HepG2 (cell line): Measurements from ENCODE around the gene GNAI2. TPM values are rescaled to one million over a fixed set of nuclear protein-coding genes. Genes with fewer than 3 reads are reported as not detected.

ENCODE experiments used
- CEBPZ ChIP-seq: IDR thresholded peaks from 2 replicates; pipeline ENCODE4 v1.6.1; 2012; ENCODE audit warnings: low read length, improper control_type of control experiment
- GLI4 ChIP-seq: sonication (generic); formaldehyde crosslinking; IDR thresholded peaks from 2 replicates; pipeline ENCODE4 v1.5.1; 2020; ENCODE audit warnings: missing genetic modification reagents, mild to moderate bottlenecking, moderate library complexity, borderline replicate concordance
- KDM5A ChIP-seq: fragments of 200-600 bp; sonication (generic); IDR thresholded peaks from 2 replicates; pipeline ENCODE4 v1.7.0; 2018; ENCODE audit warnings: antibody characterized with exemption, mild to moderate bottlenecking, low read length, borderline replicate concordance
- RNF219 ChIP-seq: sonication (generic); formaldehyde crosslinking; IDR thresholded peaks from 2 replicates; pipeline ENCODE4 v1.5.0; 2020; ENCODE audit warnings: mild to moderate bottlenecking, missing genetic modification reagents
- TEAD3 ChIP-seq: optimal IDR thresholded peaks from 2 replicates; pipeline ENCODE3; 2016; ENCODE audit warnings: borderline replicate concordance
- TOE1 ChIP-seq: sonication (generic); formaldehyde crosslinking; IDR thresholded peaks from 2 replicates; pipeline ENCODE4 v1.4.0; 2020; ENCODE audit warnings: mild to moderate bottlenecking, missing genetic modification reagents
- ZNF572 ChIP-seq: sonication (generic); formaldehyde crosslinking; IDR thresholded peaks from 2 replicates; pipeline ENCODE4 v1.5.1; 2020; ENCODE audit warnings: mild to moderate bottlenecking, missing genetic modification reagents
- ZNF747 ChIP-seq: sonication (generic); formaldehyde crosslinking; IDR thresholded peaks from 2 replicates; pipeline ENCODE4 v1.8.1; 2023; ENCODE audit warnings: missing genetic modification reagents, mild to moderate bottlenecking, borderline replicate concordance
- ZZZ3 ChIP-seq: sonication (generic); formaldehyde crosslinking; IDR thresholded peaks from 2 replicates; pipeline ENCODE4 v1.4.0; 2020; ENCODE audit warnings: missing genetic modification reagents, mild to moderate bottlenecking, borderline replicate concordance
- polyA plus RNA-seq, 8 experiments: library from polyadenylated mRNA; depleted of rRNA in 3 of 8; stranded (reverse) in 7 of 8; unstranded in 1 of 8; fragments of >200 nt; fragmentation: Illumina TruSeq in 4 of 8; extraction: Trizol in 4 of 8; gene quantifications; 2 replicates each; pipeline versions ENCODE4 v1.2.1 to v1.2.3, GENCODE V29; 2011 to 2016; ENCODE audit warnings: low read depth in 4 of 8, missing spikeins in 1 of 8, mixed read lengths in 1 of 8; ENCODE audit not compliant: insufficient read depth in 1 of 8
- total RNA-seq, 5 experiments: library from RNA; depleted of rRNA; stranded (reverse); fragments of >200 nt; fragmentation: Illumina TruSeq; extraction: Trizol; gene quantifications; 2 replicates each; pipeline ENCODE4 v1.2.3, GENCODE V29; 2016; ENCODE audit warnings: low read depth in 1 of 5
- TF ChIP-seq, protein P1 (sequence below): sonication (generic); formaldehyde crosslinking; IDR thresholded peaks from 2 replicates; pipeline ENCODE4 v1.5.0; 2020; ENCODE audit warnings: mild to moderate bottlenecking, missing genetic modification reagents, moderate library complexity
- TF ChIP-seq, protein P2 (sequence below): sonication (generic); formaldehyde crosslinking; IDR thresholded peaks from 2 replicates; pipeline ENCODE4 v1.4.0; 2020; ENCODE audit warnings: missing genetic modification reagents

The GNAI2 gene
- total and polyA plus RNA-seq, 2 of the 13 experiments (the other 11 are each of a cell fraction or from before 2014, with no cell fraction given): 51.1 to 66.2 TPM

GRCh38 chr3:50303013-50303815, 67.2 kb downstream of the GNAI2 start, which contains the start of gene HYAL1 (continued):
- 0 out of 2 replicates have a peak, but pooled peaks have one; percentile 67 for TF ChIP-seq RNF219 (CRISPR knock-in tag)
- TF ChIP-seq CEBPZ: no peak
- 0 out of 2 replicates have a peak, but pooled peaks have one; percentile 46 for TF ChIP-seq ZNF572 (CRISPR knock-in tag)
- TF ChIP-seq ZZZ3 (CRISPR knock-in tag): no peak
- TF ChIP-seq, protein P1, sequence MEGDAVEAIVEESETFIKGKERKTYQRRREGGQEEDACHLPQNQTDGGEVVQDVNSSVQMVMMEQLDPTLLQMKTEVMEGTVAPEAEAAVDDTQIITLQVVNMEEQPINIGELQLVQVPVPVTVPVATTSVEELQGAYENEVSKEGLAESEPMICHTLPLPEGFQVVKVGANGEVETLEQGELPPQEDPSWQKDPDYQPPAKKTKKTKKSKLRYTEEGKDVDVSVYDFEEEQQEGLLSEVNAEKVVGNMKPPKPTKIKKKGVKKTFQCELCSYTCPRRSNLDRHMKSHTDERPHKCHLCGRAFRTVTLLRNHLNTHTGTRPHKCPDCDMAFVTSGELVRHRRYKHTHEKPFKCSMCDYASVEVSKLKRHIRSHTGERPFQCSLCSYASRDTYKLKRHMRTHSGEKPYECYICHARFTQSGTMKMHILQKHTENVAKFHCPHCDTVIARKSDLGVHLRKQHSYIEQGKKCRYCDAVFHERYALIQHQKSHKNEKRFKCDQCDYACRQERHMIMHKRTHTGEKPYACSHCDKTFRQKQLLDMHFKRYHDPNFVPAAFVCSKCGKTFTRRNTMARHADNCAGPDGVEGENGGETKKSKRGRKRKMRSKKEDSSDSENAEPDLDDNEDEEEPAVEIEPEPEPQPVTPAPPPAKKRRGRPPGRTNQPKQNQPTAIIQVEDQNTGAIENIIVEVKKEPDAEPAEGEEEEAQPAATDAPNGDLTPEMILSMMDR (CRISPR knock-in tag): peak; percentile 91
- TF ChIP-seq TOE1 (CRISPR knock-in tag): peak; percentile 53; the same call in 1 of the 2 replicates
- TF ChIP-seq GLI4 (CRISPR knock-in tag): peak; percentile 85; the same call in 1 of the 2 replicates
- peak; percentile 6 for TF ChIP-seq TEAD3 (CRISPR knock-in tag)
- TF ChIP-seq, protein P2, sequence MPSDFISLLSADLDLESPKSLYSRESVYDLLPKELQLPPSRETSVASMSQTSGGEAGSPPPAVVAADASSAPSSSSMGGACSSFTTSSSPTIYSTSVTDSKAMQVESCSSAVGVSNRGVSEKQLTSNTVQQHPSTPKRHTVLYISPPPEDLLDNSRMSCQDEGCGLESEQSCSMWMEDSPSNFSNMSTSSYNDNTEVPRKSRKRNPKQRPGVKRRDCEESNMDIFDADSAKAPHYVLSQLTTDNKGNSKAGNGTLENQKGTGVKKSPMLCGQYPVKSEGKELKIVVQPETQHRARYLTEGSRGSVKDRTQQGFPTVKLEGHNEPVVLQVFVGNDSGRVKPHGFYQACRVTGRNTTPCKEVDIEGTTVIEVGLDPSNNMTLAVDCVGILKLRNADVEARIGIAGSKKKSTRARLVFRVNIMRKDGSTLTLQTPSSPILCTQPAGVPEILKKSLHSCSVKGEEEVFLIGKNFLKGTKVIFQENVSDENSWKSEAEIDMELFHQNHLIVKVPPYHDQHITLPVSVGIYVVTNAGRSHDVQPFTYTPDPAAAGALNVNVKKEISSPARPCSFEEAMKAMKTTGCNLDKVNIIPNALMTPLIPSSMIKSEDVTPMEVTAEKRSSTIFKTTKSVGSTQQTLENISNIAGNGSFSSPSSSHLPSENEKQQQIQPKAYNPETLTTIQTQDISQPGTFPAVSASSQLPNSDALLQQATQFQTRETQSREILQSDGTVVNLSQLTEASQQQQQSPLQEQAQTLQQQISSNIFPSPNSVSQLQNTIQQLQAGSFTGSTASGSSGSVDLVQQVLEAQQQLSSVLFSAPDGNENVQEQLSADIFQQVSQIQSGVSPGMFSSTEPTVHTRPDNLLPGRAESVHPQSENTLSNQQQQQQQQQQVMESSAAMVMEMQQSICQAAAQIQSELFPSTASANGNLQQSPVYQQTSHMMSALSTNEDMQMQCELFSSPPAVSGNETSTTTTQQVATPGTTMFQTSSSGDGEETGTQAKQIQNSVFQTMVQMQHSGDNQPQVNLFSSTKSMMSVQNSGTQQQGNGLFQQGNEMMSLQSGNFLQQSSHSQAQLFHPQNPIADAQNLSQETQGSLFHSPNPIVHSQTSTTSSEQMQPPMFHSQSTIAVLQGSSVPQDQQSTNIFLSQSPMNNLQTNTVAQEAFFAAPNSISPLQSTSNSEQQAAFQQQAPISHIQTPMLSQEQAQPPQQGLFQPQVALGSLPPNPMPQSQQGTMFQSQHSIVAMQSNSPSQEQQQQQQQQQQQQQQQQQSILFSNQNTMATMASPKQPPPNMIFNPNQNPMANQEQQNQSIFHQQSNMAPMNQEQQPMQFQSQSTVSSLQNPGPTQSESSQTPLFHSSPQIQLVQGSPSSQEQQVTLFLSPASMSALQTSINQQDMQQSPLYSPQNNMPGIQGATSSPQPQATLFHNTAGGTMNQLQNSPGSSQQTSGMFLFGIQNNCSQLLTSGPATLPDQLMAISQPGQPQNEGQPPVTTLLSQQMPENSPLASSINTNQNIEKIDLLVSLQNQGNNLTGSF: 0 out of 2 replicates have a peak, but pooled peaks have one; percentile 30
- peak; percentile 60; the same call in 1 of the 2 replicates for TF ChIP-seq ZNF747
- TF ChIP-seq KDM5A: peak; percentile 20; the same call in 1 of the 2 replicates
